SK-N-SH (cell line): Measurements from ENCODE around the gene R3HDM4.

Experiments used
- CTCF ChIP-seq: fragments of 200-600 bp; sonication (generic); IDR thresholded peaks from 2 replicates; pipeline ENCODE4 v1.6.1; 2017; ENCODE audit warnings: antibody characterized with exemption, mild to moderate bottlenecking, moderate library complexity
- EP300 ChIP-seq, 2 experiments: IDR thresholded peaks; 2 replicates each; pipeline versions ENCODE4 v1.4.0 to v1.6.1; 2012; ENCODE audit warnings: borderline replicate concordance in 1 of 2, low read depth in 1 of 2, low read length in 1 of 2
- EZH2phosphoT487 ChIP-seq: fragments of 200-600 bp; sonication (generic); IDR thresholded peaks from 2 replicates; pipeline ENCODE4 v1.6.1; 2017; ENCODE audit warnings: low read depth, mixed run types, mild to moderate bottlenecking, antibody characterized with exemption, moderate library complexity, borderline replicate concordance
- POLR2AphosphoS5 ChIP-seq: IDR thresholded peaks from 2 replicates; pipeline ENCODE4 v1.6.1; 2012; ENCODE audit warnings: low read depth, low read length
- RAD21 ChIP-seq: IDR thresholded peaks from 2 replicates; pipeline ENCODE4 v1.6.1; 2012; ENCODE audit warnings: mild to moderate bottlenecking, low read length
- RCOR1 ChIP-seq: fragments of 150-350 bp; IDR thresholded peaks from 2 replicates; pipeline ENCODE4 v1.6.1; 2017; ENCODE audit warnings: antibody characterized with exemption, low read length
- REST ChIP-seq: IDR thresholded peaks from 2 replicates; pipeline ENCODE4 v1.6.1; 2012; ENCODE audit warnings: mild to moderate bottlenecking, low read depth, low read length, moderate library complexity
- SMC3 ChIP-seq: IDR thresholded peaks from 2 replicates; pipeline ENCODE4 v1.6.1; 2012; ENCODE audit warnings: low read depth, low read length, improper control_type of control experiment
- TAF1 ChIP-seq: IDR thresholded peaks from 2 replicates; pipeline ENCODE4 v1.6.1; 2012; ENCODE audit warnings: low read depth, mild to moderate bottlenecking, low read length, moderate library complexity, borderline replicate concordance
- ZBTB33 ChIP-seq: IDR thresholded peaks from 2 replicates; pipeline ENCODE4 v1.4.0; 2012; ENCODE audit warnings: low read depth, borderline replicate concordance

GRCh38 chr19:960601-960938 lies 47.6 kb upstream of the R3HDM4 start:
- no peak for TF ChIP-seq CTCF
- TF ChIP-seq EZH2phosphoT487: no peak
- no peak for TF ChIP-seq SMC3
- TF ChIP-seq REST: no peak
- no peak for TF ChIP-seq TAF1
- no peak for TF ChIP-seq EP300 (IDR thresholded peaks at IDR 0.05; ENCODE audit: borderline replicate concordance in 1 of 2, low read depth in 1 of 2, low read length in 1 of 2)
- no peak for TF ChIP-seq ZBTB33
- TF ChIP-seq RCOR1: no peak
- no peak for TF ChIP-seq POLR2AphosphoS5
- no peak for TF ChIP-seq RAD21
